Naive thymus-derived CD8-positive, alpha-beta T cell (primary cell): Measurements from ENCODE around the gene UST. TPM values are rescaled to one million over a fixed set of nuclear protein-coding genes. Genes with fewer than 3 reads are reported as not detected.

ENCODE experiments used
- ATAC-seq, 2 donors: fragments of 150-1000 bp; cut with Tn5 transposase in 1 of 2; sonication (Bioruptor Pico), chemical (Tn5 transposase) in 1 of 2; 1 replicate in 1 of 2; 2 replicates in 1 of 2; pipeline ENCODE4 v1.10.0; 2021; ENCODE audit warnings: mild to moderate bottlenecking in 2 of 2, moderate library complexity in 2 of 2
- POLR2A ChIA-PET: fragments of 350-600 bp; sonication (Branson Sonifier 250); formaldehyde crosslinking; loops from one replicate; lab custom pipeline; 2021; ENCODE audit warnings: antibody characterized with exemption; lab: Charles Lee
- DNase-seq, 10 donors: peaks; one replicate each; pipeline versions ENCODE4 v3.0.0 to v3.0.0-alpha.2; 2020 to 2022
- H3K27ac Mint-ChIP-seq, 10 donors: one replicate each; pipeline ENCODE4 v1.8.0; 2020 to 2022; ENCODE audit warnings: mild to moderate bottlenecking in 10 of 10, mixed read lengths in 10 of 10, moderate library complexity in 4 of 10, inconsistent platforms in 1 of 10
- H3K27me3 Mint-ChIP-seq, 5 donors: one replicate each; pipeline ENCODE4 v1.8.0; 2021 to 2022; ENCODE audit warnings: mixed read lengths in 5 of 5
- H3K36me3 Mint-ChIP-seq, 3 donors: one replicate each; pipeline ENCODE4 v1.8.0; 2020 to 2022; ENCODE audit warnings: mixed read lengths in 3 of 3, mild to moderate bottlenecking in 2 of 3, inconsistent platforms in 1 of 3
- H3K4me1 Mint-ChIP-seq, 4 donors: one replicate each; pipeline ENCODE4 v1.8.0; 2021 to 2022; ENCODE audit warnings: mixed read lengths in 4 of 4
- H3K4me3 Mint-ChIP-seq, 10 donors: one replicate each; pipeline ENCODE4 v1.8.0; 2020 to 2022; ENCODE audit warnings: mild to moderate bottlenecking in 10 of 10, mixed read lengths in 10 of 10, moderate library complexity in 6 of 10, inconsistent platforms in 1 of 10
- H3K9me3 Mint-ChIP-seq, 9 donors: one replicate each; pipeline ENCODE4 v1.8.0; 2020 to 2022; ENCODE audit warnings: mixed read lengths in 9 of 9, mild to moderate bottlenecking in 3 of 9, inconsistent platforms in 1 of 9, moderate library complexity in 1 of 9
- polyA plus RNA-seq, 3 donors: library from polyadenylated mRNA; unstranded; fragments of 300-500 nt; fragmentation: Illumina TruSeq; gene quantifications; one replicate each; pipeline ENCODE4 v1.2.3, GENCODE V29; 2021
- total RNA-seq, 8 experiments: library from RNA in 2 of 8; stranded (reverse) in 2 of 8; gene quantifications; one replicate each; pipeline ENCODE4 v1.2.3 and lab custom pipeline; 2021 to 2026

The UST gene
- total and polyA plus RNA-seq, 5 experiments from 2014 or later = 0.08 to 1.4 (median 0.47) TPM

DNA sequence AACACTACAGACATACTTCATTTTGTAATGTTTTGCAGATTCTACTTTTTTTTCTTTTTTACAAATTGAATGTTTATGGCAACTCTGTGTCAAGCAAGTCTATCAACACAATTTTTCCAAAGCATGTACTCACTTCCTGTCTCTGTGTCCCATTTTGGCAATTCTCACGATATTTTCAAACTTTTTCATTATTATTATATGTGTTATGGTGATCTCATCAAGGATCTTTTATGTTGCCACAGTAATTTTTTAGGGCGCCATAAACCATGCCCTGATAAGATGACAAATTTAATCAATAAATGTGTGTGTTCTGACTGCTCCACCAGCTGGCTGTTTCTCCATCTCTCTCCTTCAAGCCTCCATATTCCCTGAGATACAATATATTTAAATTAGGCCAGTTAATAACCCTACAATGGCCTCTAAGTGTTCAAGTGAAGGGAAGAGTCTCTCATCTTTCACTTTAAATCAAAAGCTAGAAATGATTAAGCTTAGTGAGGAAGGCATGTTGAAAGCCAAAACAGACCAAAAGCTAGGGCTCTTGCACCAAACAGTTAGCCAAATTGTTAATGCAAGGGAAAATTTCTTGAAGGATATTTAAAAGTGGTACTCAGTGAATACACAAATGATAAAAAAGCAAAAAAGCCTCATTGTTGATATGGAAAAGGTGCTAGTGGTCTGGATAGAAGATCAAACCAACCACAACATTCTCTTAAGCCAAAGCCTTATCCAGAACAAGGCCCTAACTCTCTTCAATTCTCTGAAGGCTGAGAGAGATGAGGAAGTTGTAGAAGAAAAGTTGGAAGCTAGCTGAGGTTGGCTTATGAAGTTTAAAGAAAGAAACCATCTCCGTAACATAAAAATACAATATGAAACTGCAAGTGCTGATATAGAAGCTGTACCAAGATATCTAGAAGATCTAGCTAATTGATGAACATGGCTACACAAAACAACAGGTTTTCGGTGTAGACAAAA, 376.3 kb downstream of the UST start:
- peaks cover 20 to 39% (median 33%) of the 10 kb centered on the region in 4 donors for H3K4me1 Mint-ChIP-seq
- H3K4me3 Mint-ChIP-seq = peak overlapping the region in 1 of 10 donors; percentile 7
- ATAC-seq = no peak
- H3K36me3 Mint-ChIP-seq = peaks cover 0 to 4% (median 2%) of the 10 kb centered on the region in 3 donors
- POLR2A ChIA-PET = interaction anchor here (1.2 kb wide), 1 partner anchor 60 kb away, joined by 3 read pairs; no protein-coding TSS in a partner anchor
- no peaks in the 10 kb centered on the region for H3K27me3 Mint-ChIP-seq
- H3K27ac Mint-ChIP-seq = peak overlapping the region in 3 of 10 donors; percentile 15 to 42 (median 40)
- DNase-seq = no peak
- H3K9me3 Mint-ChIP-seq = peaks cover 0 to 16% (median 0%) of the 10 kb centered on the region in 9 donors

DNA sequence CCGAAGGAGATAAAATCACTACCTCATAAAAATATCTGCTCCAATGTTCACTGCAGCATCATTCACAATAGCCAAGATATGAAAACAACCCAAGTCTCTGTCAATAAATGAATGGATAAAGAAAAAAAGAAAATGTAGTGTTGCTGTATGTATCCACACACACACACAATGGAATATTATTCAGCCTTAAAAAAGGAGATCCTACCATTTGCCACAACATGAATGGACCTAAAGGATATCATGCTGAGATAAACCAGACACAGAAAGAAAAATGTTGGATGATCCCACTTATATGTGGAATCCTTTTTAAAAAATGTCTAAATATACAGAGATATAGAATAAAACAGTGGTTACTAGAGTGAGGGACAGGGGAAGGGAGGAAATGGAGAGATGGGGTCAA, 378.5 kb downstream of the UST start:
- ATAC-seq (no peak), DNase-seq (no peak)
- Mint-ChIP-seq H3K27ac (peak overlapping the region in 3 of 10 donors; percentile 34 to 58 (median 50)), H3K9me3 (peaks cover 0 to 15% (median 0%) of the 10 kb centered on the region in 9 donors), H3K36me3 (peaks cover 0 to 4% (median 2%) of the 10 kb centered on the region in 3 donors), H3K27me3 (no peaks in the 10 kb centered on the region), H3K4me1 (peaks cover 32 to 58% (median 48%) of the 10 kb centered on the region in 4 donors), H3K4me3 (no peak overlapping the region)
- POLR2A ChIA-PET = no interaction called here
